ENCODE data around the gene NUTM2B.
"Not testable (repeated sequence)": the region's sequence is repeated elsewhere in the genome, so short reads cannot be mapped to it uniquely, and the experiment has no call there.

DNA sequence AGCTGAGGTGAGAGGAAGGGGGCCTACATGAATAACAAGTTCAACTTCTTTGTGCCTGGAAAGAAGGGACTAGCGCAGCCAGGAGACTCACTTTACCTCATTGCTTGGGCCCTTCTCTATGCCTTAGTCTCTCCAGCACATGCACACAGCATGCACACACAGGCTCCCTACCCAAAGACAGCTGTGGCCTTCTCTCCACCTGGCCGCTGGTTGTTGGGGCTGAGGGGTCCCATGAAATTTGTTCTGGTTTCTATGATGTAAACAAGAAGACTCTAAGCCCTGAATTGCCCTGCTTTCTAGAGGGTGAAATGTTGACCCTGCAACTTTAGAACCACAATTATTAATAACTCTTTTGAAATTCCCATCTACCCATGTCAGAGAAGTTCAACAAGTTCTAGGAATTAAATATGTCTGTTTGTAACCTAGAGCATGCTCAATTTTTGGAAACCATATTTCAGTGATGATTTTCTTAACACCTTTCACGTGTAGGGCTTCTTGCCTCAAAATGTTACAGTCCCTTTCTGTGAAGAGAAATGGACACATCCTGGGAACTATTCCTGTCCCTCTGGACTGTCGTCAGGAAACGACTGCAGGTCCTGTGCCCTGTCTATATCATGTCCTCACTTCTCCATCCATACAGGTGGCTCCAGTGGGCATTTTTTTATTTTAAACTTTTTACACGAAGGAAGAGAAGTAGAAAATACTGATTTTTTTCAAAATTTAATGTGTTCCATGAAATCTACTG, 15.4 kb upstream of the NUTM2B start:
- TF ChIP-seq, protein P1, sequence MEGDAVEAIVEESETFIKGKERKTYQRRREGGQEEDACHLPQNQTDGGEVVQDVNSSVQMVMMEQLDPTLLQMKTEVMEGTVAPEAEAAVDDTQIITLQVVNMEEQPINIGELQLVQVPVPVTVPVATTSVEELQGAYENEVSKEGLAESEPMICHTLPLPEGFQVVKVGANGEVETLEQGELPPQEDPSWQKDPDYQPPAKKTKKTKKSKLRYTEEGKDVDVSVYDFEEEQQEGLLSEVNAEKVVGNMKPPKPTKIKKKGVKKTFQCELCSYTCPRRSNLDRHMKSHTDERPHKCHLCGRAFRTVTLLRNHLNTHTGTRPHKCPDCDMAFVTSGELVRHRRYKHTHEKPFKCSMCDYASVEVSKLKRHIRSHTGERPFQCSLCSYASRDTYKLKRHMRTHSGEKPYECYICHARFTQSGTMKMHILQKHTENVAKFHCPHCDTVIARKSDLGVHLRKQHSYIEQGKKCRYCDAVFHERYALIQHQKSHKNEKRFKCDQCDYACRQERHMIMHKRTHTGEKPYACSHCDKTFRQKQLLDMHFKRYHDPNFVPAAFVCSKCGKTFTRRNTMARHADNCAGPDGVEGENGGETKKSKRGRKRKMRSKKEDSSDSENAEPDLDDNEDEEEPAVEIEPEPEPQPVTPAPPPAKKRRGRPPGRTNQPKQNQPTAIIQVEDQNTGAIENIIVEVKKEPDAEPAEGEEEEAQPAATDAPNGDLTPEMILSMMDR (IDR thresholded peaks at IDR 0.05): not testable (repeated sequence)
- not testable (repeated sequence) for TF ChIP-seq POLR2A (IDR thresholded peaks at IDR 0.05)

Measured in adrenal gland (tissue), 5 donors.